Activated naive CD4-positive, alpha-beta T cell treated with anti-CD3 and anti-CD28 coated beads, Interleukin-2, amount 50 U/mL, for 72 hours (primary cell): Measurements from ENCODE around the gene SESN3. TPM values are rescaled to one million over a fixed set of nuclear protein-coding genes. Genes with fewer than 3 reads are reported as not detected.
"Not testable (repeated sequence)": the region's sequence is repeated elsewhere in the genome, so short reads cannot be mapped to it uniquely, and the experiment has no call there.

Source experiments
- ATAC-seq, 2 donors: fragments of 150-1000 bp; cut with Tn5 transposase; 2 replicates each; pipeline ENCODE4 v1.10.0; 2021; ENCODE audit warnings: mild to moderate bottlenecking in 2 of 2, moderate library complexity in 2 of 2
- DNase-seq, 2 donors: peaks; one replicate each; pipeline ENCODE4 v3.0.0; 2021 to 2022; ENCODE audit warnings: low spot score in 2 of 2
- H3K27ac Mint-ChIP-seq, 2 donors: one replicate each; pipeline ENCODE4 v1.8.0; 2022; ENCODE audit warnings: mild to moderate bottlenecking in 2 of 2, mixed read lengths in 2 of 2
- H3K36me3 Mint-ChIP-seq, 2 donors: one replicate each; pipeline ENCODE4 v1.8.0; 2022; ENCODE audit warnings: mixed read lengths in 2 of 2
- H3K9me3 Mint-ChIP-seq, 2 donors: one replicate each; pipeline ENCODE4 v1.8.0; 2022; ENCODE audit warnings: mixed read lengths in 2 of 2
- total RNA-seq, 2 donors: library from RNA; stranded (reverse); gene quantifications; one replicate each; pipeline ENCODE4 v1.2.3, GENCODE V29; 2022

SESN3 gene
- total RNA-seq, 2 donors from 2014 or later: 20.5 to 26.9 TPM

DNA sequence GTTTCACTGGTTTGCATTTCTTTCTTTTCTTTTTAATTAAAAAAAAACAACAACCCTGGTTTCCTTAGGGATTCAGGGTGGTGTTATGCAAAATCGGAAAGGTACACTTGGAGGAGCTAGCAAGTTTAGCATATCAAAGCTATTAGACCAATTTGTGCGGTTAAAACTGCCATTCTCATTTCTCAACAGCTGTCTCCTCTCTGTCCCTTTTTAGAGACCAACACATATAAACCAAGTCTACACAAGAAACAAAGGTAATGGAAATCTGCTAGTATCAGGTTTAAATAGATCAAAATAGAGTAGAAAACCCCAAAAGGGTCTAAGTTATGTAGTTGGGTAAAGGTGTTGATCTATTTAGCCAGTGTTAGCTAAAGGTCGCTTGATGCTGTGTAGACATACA lies 1.7 kb upstream of the SESN3 start:
- ATAC-seq (no peak), DNase-seq (no peak)
- Mint-ChIP-seq H3K27ac (no peak overlapping the region), H3K9me3 (peaks cover 0 to 4% of the 10 kb centered on the region in 2 donors), H3K36me3 (peaks cover 4 to 6% of the 10 kb centered on the region in 2 donors)

- ATAC-seq (peak; percentile 28 to 60), DNase-seq (peak; percentile 65 to 81)
- Mint-ChIP-seq H3K36me3 (peaks cover 4 to 6% of the 10 kb centered on the region in 2 donors), H3K27ac (no peak overlapping the region), H3K9me3 (peaks cover 0 to 4% of the 10 kb centered on the region in 2 donors)
Observed at GRCh38 chr11:95231881-95232605, 1.0 kb upstream of the SESN3 start.

DNA sequence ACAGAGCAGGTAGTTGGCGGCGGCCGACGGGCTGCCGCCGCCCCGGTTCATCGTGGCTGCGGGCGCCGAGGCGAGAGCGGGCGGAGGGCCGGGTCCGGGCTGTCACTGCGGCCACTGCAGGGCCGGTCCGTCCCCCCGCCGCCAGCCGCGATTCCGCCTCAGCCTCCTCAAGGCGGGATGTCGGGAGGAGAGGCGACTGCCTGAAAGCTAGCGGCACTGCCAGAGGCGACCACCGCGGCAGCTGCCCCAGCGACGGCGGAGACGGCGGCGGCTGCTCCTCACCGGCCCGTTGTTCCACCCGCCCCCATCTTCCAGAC lies 234 bp downstream of the SESN3 start:
- Mint-ChIP-seq H3K27ac (no peak overlapping the region), H3K36me3 (peaks cover 4 to 6% of the 10 kb centered on the region in 2 donors), H3K9me3 (peaks cover 0 to 4% of the 10 kb centered on the region in 2 donors)
- ATAC-seq: peak; percentile 1
- DNase-seq: no peak

- peaks cover 0 to 4% of the 10 kb centered on the region in 2 donors for H3K9me3 Mint-ChIP-seq
- peak in 1 of 2 donors; percentile 0 for ATAC-seq
- peak overlapping the region; percentile 87 to 92 for H3K27ac Mint-ChIP-seq
- H3K36me3 Mint-ChIP-seq: peaks cover 4 to 10% of the 10 kb centered on the region in 2 donors
- DNase-seq: peak; percentile 26 to 62
Observed at GRCh38 chr11:95229993-95230809, 801 bp downstream of the SESN3 start.

GRCh38 chr11:95229199-95229992 lies 1.6 kb downstream of the SESN3 start:
- DNase-seq: no peak
- peak overlapping the region; percentile 87 to 92 for H3K27ac Mint-ChIP-seq
- peaks cover 4 to 11% of the 10 kb centered on the region in 2 donors for H3K36me3 Mint-ChIP-seq

GRCh38 chr11:95228081-95228749 lies 2.8 kb downstream of the SESN3 start:
- DNase-seq (no peak), ATAC-seq (no peak)
- Mint-ChIP-seq H3K27ac (peak overlapping the region in 1 of 2 donors; percentile 36), H3K36me3 (peaks cover 4 to 16% of the 10 kb centered on the region in 2 donors), H3K9me3 (no peaks in the 10 kb centered on the region)

More at GRCh38 chr11:95229199-95229992, 1.6 kb downstream of the SESN3 start:
- no peaks in the 10 kb centered on the region for H3K9me3 Mint-ChIP-seq
- no peak for ATAC-seq

DNA sequence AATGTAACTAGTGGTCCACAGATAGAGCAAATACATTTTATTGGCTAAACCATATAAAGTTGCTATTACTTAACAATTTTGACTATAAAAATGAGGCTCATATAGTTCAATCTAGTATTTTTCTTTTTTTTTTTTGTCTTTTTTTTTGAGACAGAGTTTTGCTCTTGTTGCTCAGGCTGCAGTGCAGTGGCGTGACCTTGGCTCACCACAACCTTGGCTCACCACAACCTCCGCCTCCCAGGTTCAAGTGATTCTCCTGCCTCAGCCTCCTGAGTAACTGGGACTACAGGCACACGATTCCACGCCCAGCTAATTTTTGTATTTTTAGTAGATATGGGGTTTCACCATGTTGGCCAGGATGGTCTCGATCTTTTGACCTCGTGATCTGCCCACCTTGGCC lies 3.9 kb downstream of the SESN3 start:
- ATAC-seq, H3K27ac Mint-ChIP-seq, H3K9me3 Mint-ChIP-seq: not testable (repeated sequence)
- H3K36me3 Mint-ChIP-seq: peaks cover 4 to 16% of the 10 kb centered on the region in 2 donors
- peak in 1 of 2 donors; percentile 10 for DNase-seq

DNA sequence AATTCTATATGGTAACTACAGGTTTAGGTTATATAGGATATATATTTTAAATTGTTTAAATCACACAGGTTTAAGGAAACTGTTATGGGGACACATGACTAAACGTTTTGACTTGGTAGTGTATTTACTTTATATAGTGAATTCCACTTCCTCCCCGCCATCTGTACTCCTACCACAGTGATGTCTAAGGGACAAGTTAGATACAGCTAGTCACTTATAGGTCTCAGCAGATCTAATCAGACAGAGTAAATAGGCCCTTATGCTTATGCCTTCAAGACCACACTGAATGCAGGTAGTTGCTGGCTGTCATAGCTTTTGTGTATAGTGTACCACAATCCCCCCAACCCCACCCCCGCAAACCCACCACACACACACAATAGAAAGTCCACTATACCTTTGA lies 8.2 kb downstream of the SESN3 start:
- no peak for DNase-seq
- Mint-ChIP-seq H3K27ac (peak overlapping the region in 1 of 2 donors; percentile 38), H3K36me3 (peaks cover 0 to 23% of the 10 kb centered on the region in 2 donors), H3K9me3 (peaks cover 0 to 4% of the 10 kb centered on the region in 2 donors)
- ATAC-seq: peak in 1 of 2 donors; percentile 41

DNA sequence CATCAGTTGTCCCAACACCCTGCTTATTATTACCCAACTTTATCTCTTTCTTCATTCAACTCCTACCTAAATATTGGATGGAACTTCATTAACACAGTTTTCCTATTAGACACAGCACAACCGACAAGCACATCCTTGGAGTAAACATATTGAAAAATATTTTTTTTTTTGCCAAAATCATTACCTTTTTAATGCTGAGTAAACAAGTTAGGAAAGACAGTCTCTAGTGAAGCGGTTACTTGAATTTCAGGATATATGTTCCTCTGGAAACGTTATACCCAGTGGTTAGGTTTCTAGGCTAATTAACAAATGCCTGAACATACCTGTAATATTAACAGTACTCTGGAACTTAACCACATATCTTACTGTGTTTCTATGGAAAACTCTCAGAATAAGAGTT lies 11.4 kb downstream of the SESN3 start:
- ATAC-seq: no peak
- H3K27ac Mint-ChIP-seq: no peak overlapping the region

DNA sequence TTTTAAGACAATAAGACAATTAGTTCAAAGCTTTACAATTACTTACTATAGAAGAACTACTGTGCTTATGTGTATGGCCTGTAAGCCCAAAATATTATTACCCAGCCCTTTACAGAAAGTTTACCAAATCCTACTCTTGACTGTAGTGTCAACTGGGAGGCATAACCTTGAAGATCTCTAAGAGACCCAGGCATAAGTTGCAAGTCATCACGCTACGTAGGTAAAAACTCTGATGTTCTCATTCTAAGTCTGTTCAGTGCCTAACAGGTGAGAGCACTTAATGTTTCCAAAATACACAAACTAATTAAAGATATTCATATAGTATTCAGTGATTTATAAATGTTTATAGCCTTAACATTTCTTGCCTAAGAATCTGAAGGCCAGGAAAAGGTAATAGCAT lies 12.9 kb downstream of the SESN3 start:
- Mint-ChIP-seq H3K9me3 (peaks cover 0 to 4% of the 10 kb centered on the region in 2 donors), H3K27ac (no peak overlapping the region), H3K36me3 (peaks cover 0 to 6% of the 10 kb centered on the region in 2 donors)
- ATAC-seq: no peak
- no peak for DNase-seq

More for the DNA sequence above, 11.4 kb downstream of the SESN3 start:
- peaks cover 0 to 13% of the 10 kb centered on the region in 2 donors for H3K36me3 Mint-ChIP-seq
- DNase-seq: no peak
- peaks cover 0 to 4% of the 10 kb centered on the region in 2 donors for H3K9me3 Mint-ChIP-seq

GRCh38 chr11:95212609-95213008 lies 18.4 kb downstream of the SESN3 start:
- DNase-seq: no peak
- no peak overlapping the region for H3K27ac Mint-ChIP-seq

DNA sequence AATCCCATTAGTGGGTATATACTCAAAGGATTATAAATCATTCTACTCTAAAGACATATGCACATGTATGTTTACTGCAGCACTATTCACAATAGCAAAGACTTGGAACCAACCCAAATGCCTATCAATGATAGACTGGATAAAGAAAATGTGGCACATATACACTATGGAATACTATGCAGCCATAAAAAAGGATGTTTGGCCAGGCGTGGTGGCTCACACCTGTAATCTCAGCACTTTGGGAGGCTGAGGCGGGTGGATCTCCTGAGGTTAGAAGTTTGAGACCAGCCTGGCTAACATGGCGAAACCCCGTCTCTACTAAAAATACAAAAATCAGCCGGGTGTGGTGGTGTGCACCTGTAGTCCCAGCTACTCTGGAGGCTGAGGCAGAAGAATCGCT lies 21.5 kb downstream of the SESN3 start:
- H3K9me3 Mint-ChIP-seq, H3K27ac Mint-ChIP-seq, ATAC-seq, DNase-seq: not testable (repeated sequence)
- H3K36me3 Mint-ChIP-seq: peaks cover 12% of the 10 kb centered on the region in 2 donors

More at GRCh38 chr11:95212609-95213008, 18.4 kb downstream of the SESN3 start:
- Mint-ChIP-seq H3K36me3 (peaks cover 12% of the 10 kb centered on the region in 2 donors), H3K9me3 (no peaks in the 10 kb centered on the region)
- ATAC-seq: no peak

GRCh38 chr11:95200781-95201457 lies 30.1 kb downstream of the SESN3 start:
- no peak for DNase-seq
- Mint-ChIP-seq H3K27ac (no peak overlapping the region), H3K36me3 (peaks cover 0 to 13% of the 10 kb centered on the region in 2 donors), H3K9me3 (peaks cover 0 to 5% of the 10 kb centered on the region in 2 donors)
- peak; percentile 40 to 46 for ATAC-seq

- Mint-ChIP-seq H3K27ac (no peak overlapping the region), H3K9me3 (peaks cover 0 to 5% of the 10 kb centered on the region in 2 donors), H3K36me3 (peaks cover 1 to 13% of the 10 kb centered on the region in 2 donors)
- ATAC-seq: no peak
- DNase-seq: no peak
Observed at GRCh38 chr11:95195831-95196230, 35.2 kb downstream of the SESN3 start.

DNA sequence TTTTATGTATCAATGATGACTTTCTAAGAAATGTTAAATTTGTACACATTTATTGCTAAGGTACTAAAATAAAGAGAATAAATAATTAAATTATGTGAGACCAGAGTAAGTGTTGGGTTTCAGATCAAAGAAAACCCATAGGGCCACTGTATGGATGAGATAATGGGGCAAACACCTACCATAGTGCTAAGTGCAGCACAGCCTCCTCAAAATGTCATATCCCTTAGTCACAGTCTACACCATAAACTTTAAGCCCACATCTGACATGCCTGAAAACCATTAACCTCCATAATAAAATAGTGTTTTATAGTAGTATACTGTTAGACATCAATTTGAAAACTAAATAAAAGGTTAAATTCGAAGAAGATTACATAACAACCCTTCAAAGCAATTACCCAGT lies 37.5 kb downstream of the SESN3 start:
- Mint-ChIP-seq H3K27ac (no peak overlapping the region), H3K9me3 (peaks cover 0 to 5% of the 10 kb centered on the region in 2 donors), H3K36me3 (peaks cover 6 to 21% of the 10 kb centered on the region in 2 donors)
- DNase-seq (no peak), ATAC-seq (peak in 1 of 2 donors; percentile 60)
